ENCODE data around the gene EEFSEC. TPM values are rescaled to one million over a fixed set of nuclear protein-coding genes. Genes with fewer than 3 reads are reported as not detected.

Gene EEFSEC
- total RNA-seq, 1 experiment from 2014 or later: 37.7 TPM

DNA sequence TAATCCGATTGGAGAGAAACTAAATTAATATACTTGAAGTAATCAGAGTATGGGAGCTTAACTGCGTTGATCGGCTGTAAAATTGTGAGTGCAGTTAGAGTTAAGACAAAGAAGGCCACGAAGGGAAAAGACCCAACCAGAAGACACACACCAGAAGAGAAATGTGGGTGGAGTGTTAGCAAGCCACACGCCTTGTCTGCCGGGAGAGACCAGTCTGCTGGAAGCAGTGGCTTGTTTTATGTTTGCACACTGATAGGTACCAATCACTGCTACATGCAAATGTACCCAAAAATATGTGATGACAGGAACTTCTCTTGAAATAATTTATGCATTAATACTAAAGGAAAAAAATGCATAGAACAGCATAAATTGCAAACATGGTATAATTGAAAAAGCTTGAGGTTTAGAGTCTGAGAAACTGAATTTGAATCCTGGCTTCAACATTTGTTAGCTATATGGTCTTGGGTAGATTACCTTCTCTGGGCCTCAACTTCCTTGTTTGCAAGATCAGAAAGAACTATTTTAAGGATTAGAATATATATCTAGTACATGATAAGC is 23.1 kb downstream of the EEFSEC start:
- Mint-ChIP-seq H3K9me3 (ENCODE audit: low read depth, unreplicated experiment) (no peaks in the 10 kb centered on the region), H3K27ac (ENCODE audit: unreplicated experiment) (no peak overlapping the region), H3K4me3 (ENCODE audit: low read depth, unreplicated experiment) (no peak overlapping the region), H3K36me3 (ENCODE audit: insufficient read depth, unreplicated experiment) (no peaks in the 10 kb centered on the region), H3K4me1 (ENCODE audit: low read depth, unreplicated experiment) (no peaks in the 10 kb centered on the region), H3K27me3 (ENCODE audit: unreplicated experiment) (no peaks in the 10 kb centered on the region)
- BruUV-seq (replicated peaks): no TSS peak
- no peak for DNase-seq
- TF ChIP-seq, protein P1, sequence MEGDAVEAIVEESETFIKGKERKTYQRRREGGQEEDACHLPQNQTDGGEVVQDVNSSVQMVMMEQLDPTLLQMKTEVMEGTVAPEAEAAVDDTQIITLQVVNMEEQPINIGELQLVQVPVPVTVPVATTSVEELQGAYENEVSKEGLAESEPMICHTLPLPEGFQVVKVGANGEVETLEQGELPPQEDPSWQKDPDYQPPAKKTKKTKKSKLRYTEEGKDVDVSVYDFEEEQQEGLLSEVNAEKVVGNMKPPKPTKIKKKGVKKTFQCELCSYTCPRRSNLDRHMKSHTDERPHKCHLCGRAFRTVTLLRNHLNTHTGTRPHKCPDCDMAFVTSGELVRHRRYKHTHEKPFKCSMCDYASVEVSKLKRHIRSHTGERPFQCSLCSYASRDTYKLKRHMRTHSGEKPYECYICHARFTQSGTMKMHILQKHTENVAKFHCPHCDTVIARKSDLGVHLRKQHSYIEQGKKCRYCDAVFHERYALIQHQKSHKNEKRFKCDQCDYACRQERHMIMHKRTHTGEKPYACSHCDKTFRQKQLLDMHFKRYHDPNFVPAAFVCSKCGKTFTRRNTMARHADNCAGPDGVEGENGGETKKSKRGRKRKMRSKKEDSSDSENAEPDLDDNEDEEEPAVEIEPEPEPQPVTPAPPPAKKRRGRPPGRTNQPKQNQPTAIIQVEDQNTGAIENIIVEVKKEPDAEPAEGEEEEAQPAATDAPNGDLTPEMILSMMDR (IDR thresholded peaks at IDR 0.05; ENCODE audit: unreplicated experiment): no peak
- intact Hi-C loops (cut with micrococcal nuclease; ENCODE audit: unreplicated experiment): loop anchor here (10.0 kb wide), 1 partner anchor 148 kb away; no protein-coding TSS in a partner anchor
- CTCF ChIA-PET: interaction anchor here (0.5 to 1.2 kb wide), 2 partner anchors 10 to 424 kb away, joined by 3 read pairs; no protein-coding TSS in a partner anchor

DNA sequence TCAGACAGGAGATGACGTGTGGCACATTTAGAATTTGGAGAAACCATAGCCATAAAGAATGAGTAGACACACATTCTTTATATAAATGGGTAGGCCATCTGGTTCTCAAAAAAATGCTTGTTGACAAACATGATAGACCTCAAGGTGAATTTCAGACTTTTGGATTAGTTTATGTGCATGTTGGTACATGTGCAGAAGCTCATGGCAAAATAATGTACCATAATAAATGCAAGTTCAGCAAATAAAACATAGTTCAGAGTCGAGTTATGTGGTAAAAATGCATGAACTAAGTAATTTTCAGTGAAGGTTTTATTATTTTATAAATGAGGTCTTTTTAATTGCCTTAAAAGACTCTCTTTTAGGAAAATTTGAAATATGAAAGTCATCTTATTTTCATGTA is 24.6 kb downstream of the EEFSEC start:
- no peaks in the 10 kb centered on the region for H3K9me3 Mint-ChIP-seq (ENCODE audit: low read depth, unreplicated experiment)
- BruUV-seq (replicated peaks): no TSS peak
- no peak overlapping the region for H3K27ac Mint-ChIP-seq (ENCODE audit: unreplicated experiment)
- intact Hi-C loops (cut with micrococcal nuclease; ENCODE audit: unreplicated experiment): loop anchor here (10.0 kb wide), 1 partner anchor 147 kb away; no protein-coding TSS in a partner anchor
- TF ChIP-seq, protein P1 (IDR thresholded peaks at IDR 0.05; ENCODE audit: unreplicated experiment): no peak
- H3K27me3 Mint-ChIP-seq (ENCODE audit: unreplicated experiment): no peaks in the 10 kb centered on the region
- H3K4me1 Mint-ChIP-seq (ENCODE audit: low read depth, unreplicated experiment): no peaks in the 10 kb centered on the region
- H3K36me3 Mint-ChIP-seq (ENCODE audit: insufficient read depth, unreplicated experiment): no peaks in the 10 kb centered on the region
- CTCF ChIA-PET: no interaction called here
- no peak for DNase-seq
- no peak overlapping the region for H3K4me3 Mint-ChIP-seq (ENCODE audit: low read depth, unreplicated experiment)

- H3K4me3 Mint-ChIP-seq (ENCODE audit: low read depth, unreplicated experiment): no peak overlapping the region
- DNase-seq: no peak
- H3K36me3 Mint-ChIP-seq (ENCODE audit: insufficient read depth, unreplicated experiment): no peaks in the 10 kb centered on the region
- CTCF ChIA-PET: no interaction called here
- no peaks in the 10 kb centered on the region for H3K4me1 Mint-ChIP-seq (ENCODE audit: low read depth, unreplicated experiment)
- intact Hi-C loops (cut with micrococcal nuclease; ENCODE audit: unreplicated experiment): loop anchor here (10.0 kb wide), 1 partner anchor 146 kb away; no protein-coding TSS in a partner anchor
- no peaks in the 10 kb centered on the region for H3K27me3 Mint-ChIP-seq (ENCODE audit: unreplicated experiment)
- no peak overlapping the region for H3K27ac Mint-ChIP-seq (ENCODE audit: unreplicated experiment)
- TF ChIP-seq, protein P1 (IDR thresholded peaks at IDR 0.05; ENCODE audit: unreplicated experiment): no peak
- no TSS peak for BruUV-seq (replicated peaks)
- no peaks in the 10 kb centered on the region for H3K9me3 Mint-ChIP-seq (ENCODE audit: low read depth, unreplicated experiment)
Measured at GRCh38 chr3:128178782-128179483, 25.7 kb downstream of the EEFSEC start.

- DNase-seq: no peak
- CTCF ChIA-PET: no interaction called here
- TF ChIP-seq, protein P1 (IDR thresholded peaks at IDR 0.05; ENCODE audit: unreplicated experiment): no peak
- BruUV-seq (replicated peaks): no TSS peak
- H3K4me1 Mint-ChIP-seq (ENCODE audit: low read depth, unreplicated experiment): no peaks in the 10 kb centered on the region
- no peaks in the 10 kb centered on the region for H3K36me3 Mint-ChIP-seq (ENCODE audit: insufficient read depth, unreplicated experiment)
- intact Hi-C loops (cut with micrococcal nuclease; ENCODE audit: unreplicated experiment): loop anchor here (10.0 kb wide), 1 partner anchor 145 kb away; no protein-coding TSS in a partner anchor
- H3K4me3 Mint-ChIP-seq (ENCODE audit: low read depth, unreplicated experiment): no peak overlapping the region
- no peak overlapping the region for H3K27ac Mint-ChIP-seq (ENCODE audit: unreplicated experiment)
- no peaks in the 10 kb centered on the region for H3K27me3 Mint-ChIP-seq (ENCODE audit: unreplicated experiment)
- no peaks in the 10 kb centered on the region for H3K9me3 Mint-ChIP-seq (ENCODE audit: low read depth, unreplicated experiment)
Measured at GRCh38 chr3:128179484-128179819, 26.2 kb downstream of the EEFSEC start.

All from Calu3 (cell line).